Fibroblast of villous mesenchyme (primary cell): ENCODE data around the gene GSG1. TPM values are rescaled to one million over a fixed set of nuclear protein-coding genes. Genes with fewer than 3 reads are reported as not detected.
A peak's percentile ranks its signal among the peaks of the same experiment; 100 is the strongest.

Experiments used
- DNase-seq: peaks from one replicate; pipeline ENCODE4 v3.0.0-alpha.2; 2010; ENCODE audit warnings: low read depth
- H3K4me3 ChIP-seq: 2 replicates; pipeline ENCODE4 v1.5.1; 2011; ENCODE audit warnings: low read depth, mild to moderate bottlenecking, low read length
- CTCF ChIP-seq: IDR thresholded peaks from 2 replicates; pipeline ENCODE4 v1.5.1; 2012; ENCODE audit warnings: low read depth, mild to moderate bottlenecking, low read length; ENCODE audit not compliant: insufficient read depth
- total RNA-seq: library from RNA; depleted of rRNA; stranded (reverse); fragments of >200 nt; gene quantifications from 2 replicates; pipeline ENCODE4 v1.2.3, GENCODE V29; 2012

The GSG1 gene
- total RNA-seq, 1 donor, result 11.2 TPM

DNA sequence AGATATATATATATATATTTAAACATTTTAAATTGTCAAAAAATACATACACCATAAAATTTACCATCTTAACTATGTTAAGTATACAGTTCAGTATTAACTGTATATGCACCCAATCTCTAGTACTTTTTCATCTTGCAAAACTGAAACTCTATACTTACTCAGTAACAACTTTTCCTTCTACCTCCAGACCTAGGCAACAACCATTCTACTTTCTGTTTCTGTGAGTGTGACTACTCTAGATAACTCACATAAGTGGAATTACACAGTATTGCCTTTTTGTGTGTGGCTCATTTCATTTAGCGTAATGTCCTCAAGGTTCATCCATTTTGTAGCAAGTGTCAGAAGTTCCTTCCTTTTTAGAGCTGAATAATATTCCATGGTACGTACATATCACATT is 51.0 kb downstream of the GSG1 start:
- H3K4me3 ChIP-seq, result no peak overlapping the region
- no peak for TF ChIP-seq CTCF
- no peak for DNase-seq

DNA sequence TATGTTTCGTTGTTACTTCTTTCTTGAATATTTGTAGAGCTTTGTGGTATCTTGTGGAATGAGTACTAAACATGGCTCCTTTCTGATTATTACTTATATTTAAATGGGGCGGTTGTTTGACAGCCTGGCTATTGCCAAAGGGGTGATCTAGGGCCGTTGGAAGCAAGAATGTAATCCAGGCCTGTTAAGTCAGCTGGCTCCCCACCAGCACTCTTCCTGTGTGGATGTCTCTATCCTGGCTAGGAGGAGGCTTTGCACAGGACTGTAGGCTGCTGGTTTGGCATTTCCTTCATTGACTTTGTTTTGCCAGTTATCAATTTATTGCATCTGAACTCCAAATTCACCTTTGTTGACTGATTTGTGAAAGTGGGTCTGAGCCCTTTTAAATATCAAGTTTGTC is 53.7 kb downstream of the GSG1 start:
- H3K4me3 ChIP-seq, result no peak overlapping the region
- DNase-seq, result peak; percentile 43
- TF ChIP-seq CTCF, result no peak

GRCh38 chr12:13046964-13047363 is 56.5 kb downstream of the GSG1 start:
- no peak overlapping the region for H3K4me3 ChIP-seq
- no peak for TF ChIP-seq CTCF

DNA sequence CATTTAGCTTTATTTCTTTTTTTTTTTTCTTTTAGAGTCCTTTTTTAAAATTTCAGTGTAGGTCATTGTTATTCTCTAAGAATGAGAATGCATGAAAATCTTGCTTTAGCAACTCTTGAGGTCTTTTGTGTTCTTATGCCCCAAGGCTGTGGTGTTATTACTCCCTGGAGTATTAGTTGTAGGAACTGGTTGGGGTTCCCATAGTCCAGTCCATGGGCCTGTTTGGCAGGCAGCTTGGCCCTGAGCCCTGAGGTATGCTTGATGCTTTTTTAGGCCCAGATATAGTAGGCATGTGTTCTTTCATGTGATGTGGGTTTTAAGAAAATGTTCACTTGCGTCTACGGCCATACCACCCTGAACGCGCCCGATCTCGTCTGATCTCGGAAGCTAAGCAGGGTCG is 57.7 kb downstream of the GSG1 start:
- H3K4me3 ChIP-seq, result no peak overlapping the region
- no peak for DNase-seq
- no peak for TF ChIP-seq CTCF

More at GRCh38 chr12:13046964-13047363, 56.5 kb downstream of the GSG1 start:
- no peak for DNase-seq

GRCh38 chr12:13044906-13045299 is 58.6 kb downstream of the GSG1 start:
- no peak for DNase-seq
- no peak for TF ChIP-seq CTCF
- H3K4me3 ChIP-seq, result peak overlapping the region; percentile 98

DNA sequence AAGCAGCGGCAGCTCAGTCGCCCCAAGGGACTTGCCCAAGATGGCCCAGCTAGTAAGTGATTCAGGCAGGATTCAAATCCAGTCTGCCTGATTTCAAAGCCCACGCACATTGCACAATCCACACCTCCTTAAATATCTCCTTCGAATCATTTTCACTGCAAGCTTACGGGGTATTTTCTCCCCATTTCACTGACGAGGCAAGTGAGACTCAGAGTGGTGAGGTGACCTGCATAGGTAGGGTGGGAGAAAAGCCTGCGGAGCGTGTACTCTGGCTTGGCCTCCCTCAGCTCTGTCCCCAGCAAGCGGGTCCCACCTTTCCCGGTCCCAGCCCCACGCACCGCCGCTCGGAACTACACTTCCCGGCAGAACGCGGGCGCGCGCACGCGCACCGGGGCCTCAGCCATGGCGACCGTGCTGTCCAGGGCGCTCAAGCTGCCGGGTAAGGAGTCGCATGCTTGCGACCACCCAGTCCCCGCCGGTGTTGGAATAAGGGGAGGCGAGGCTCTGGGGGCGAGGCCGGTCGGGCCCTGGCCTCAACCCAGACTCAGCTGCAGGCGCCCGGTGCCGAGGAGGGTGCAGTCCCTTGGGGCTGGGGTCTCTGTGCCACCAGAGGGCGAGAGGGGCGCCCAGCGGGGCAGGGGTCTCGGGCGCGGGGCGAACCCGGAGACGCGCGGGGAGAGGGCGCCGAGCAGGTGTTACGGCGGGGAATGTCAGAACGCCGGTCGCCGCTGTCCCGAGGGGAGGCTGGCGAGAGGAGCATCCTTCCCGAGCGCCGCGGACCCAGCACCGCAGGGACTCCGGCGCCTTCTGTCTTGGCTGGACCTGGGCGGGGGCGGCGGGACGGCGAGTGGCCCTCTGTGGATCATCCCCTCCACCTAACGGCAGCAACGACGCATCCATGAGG is 59.2 kb downstream of the GSG1 start, which contains the start of gene FAM234B:
TSS of gene FAM234B (plus strand) at position 380 of the 904 bp plus-strand sequence. CDS start at position 403, 23 bp downstream.
- TF ChIP-seq CTCF, result peak; percentile 13
- peak within 1 kb of the TSS; percentile 98 for H3K4me3 ChIP-seq
- peak; percentile 51 for DNase-seq
